Panc1 (cell line): Measurements from ENCODE around the gene CD244. TPM values are rescaled to one million over a fixed set of nuclear protein-coding genes. Genes with fewer than 3 reads are reported as not detected.

Experiments
- ATAC-seq: fragments of 200-7000 bp; cut with Tn5 transposase; 2 replicates; pipeline ENCODE4 v1.9.1; 2020; ENCODE audit warnings: mild to moderate bottlenecking, moderate library complexity
- BruUV-seq: library from RNA; stranded (reverse); fragments of 400-500 nt; replicated peaks from 2 replicates; lab custom pipeline; 2021; lab: Mats Ljungman, UMichigan
- CTCF ChIA-PET: fragments of 300-600 bp; sonication (Branson Sonifier 250); formaldehyde crosslinking; loops from one replicate; lab custom pipeline; 2022; ENCODE audit warnings: antibody characterized with exemption; lab: Charles Lee
- POLR2A ChIA-PET: fragments of 300-600 bp; sonication (Branson Sonifier 250); formaldehyde crosslinking; loops from one replicate; lab custom pipeline; 2022; ENCODE audit warnings: antibody characterized with exemption; lab: Charles Lee
- DNase-seq: peaks from one replicate; pipeline ENCODE4 v3.0.0-alpha.2; 2010; ENCODE audit warnings: low read depth, low spot score
- H3K27ac ChIP-seq: 2 replicates; pipeline ENCODE4 v1.5.1; 2011; ENCODE audit warnings: mild to moderate bottlenecking, low read length, inconsistent platforms
- H3K27me3 ChIP-seq: fragments of 200-500 bp; sonication (Bioruptor generic); 2 replicates; pipeline ENCODE4 v1.6.0; 2014; ENCODE audit warnings: low read length, inconsistent platforms; ENCODE audit not compliant: control insufficient read depth, insufficient read depth
- H3K36me3 ChIP-seq: fragments of 200-500 bp; sonication (Bioruptor generic); 2 replicates; pipeline ENCODE4 v1.5.1; 2014; ENCODE audit warnings: inconsistent platforms, mild to moderate bottlenecking, low read length, moderate library complexity; ENCODE audit not compliant: control insufficient read depth, insufficient read depth
- H3K4me1 ChIP-seq: 2 replicates; pipeline ENCODE4 v1.5.1; 2011; ENCODE audit warnings: inconsistent platforms, mild to moderate bottlenecking, low read length, moderate library complexity; ENCODE audit not compliant: control insufficient read depth, insufficient read depth
- H3K4me3 ChIP-seq, 2 experiments: 2 replicates each; pipeline ENCODE4 v1.5.1; 2011 to 2012; ENCODE audit warnings: low read depth in 2 of 2, low read length in 2 of 2, mild to moderate bottlenecking in 2 of 2, inconsistent platforms in 1 of 2, moderate library complexity in 1 of 2
- H3K9me3 ChIP-seq: fragments of 200-500 bp; sonication (Bioruptor generic); 2 replicates; pipeline ENCODE4 v1.5.1; 2014; ENCODE audit warnings: low read depth, mild to moderate bottlenecking, inconsistent platforms, low read length, moderate library complexity; ENCODE audit not compliant: control insufficient read depth, insufficient read depth
- CTCF ChIP-seq: fragments of 450-650 bp; IDR thresholded peaks from 2 replicates; pipeline ENCODE4 v1.5.1; 2017; ENCODE audit warnings: mild to moderate bottlenecking
- POLR2AphosphoS5 ChIP-seq: IDR thresholded peaks from 2 replicates; pipeline ENCODE4 v1.6.1; 2012; ENCODE audit warnings: mild to moderate bottlenecking, low read depth, low read length, moderate library complexity
- REST ChIP-seq, 2 experiments: IDR thresholded peaks; 2 replicates each; pipeline ENCODE4 v1.6.1; 2011 to 2012; ENCODE audit warnings: low read depth in 2 of 2, control low read depth in 1 of 2, low read length in 1 of 2, mild to moderate bottlenecking in 1 of 2, moderate library complexity in 1 of 2; ENCODE audit not compliant: insufficient read depth in 1 of 2
- SIN3A ChIP-seq: IDR thresholded peaks from 2 replicates; pipeline ENCODE4 v1.6.1; 2012; ENCODE audit warnings: low read depth, mild to moderate bottlenecking, low read length, moderate library complexity, borderline replicate concordance; ENCODE audit not compliant: insufficient read depth
- TCF7L2 ChIP-seq: IDR thresholded peaks from 2 replicates; pipeline ENCODE4 v1.6.1; 2011; ENCODE audit warnings: mild to moderate bottlenecking, low read depth, low read length, inconsistent platforms
- in situ Hi-C: cut with HindIII; loops from 2 replicates; pipeline ENCODE4 v1.10.0; 2016; ENCODE audit warnings: low sequenced_read_pairs, low pct_unique_long_range_greater_than_20kb
- intact Hi-C: fragments of 100-400 bp; cut with micrococcal nuclease; formaldehyde crosslinking; loops from one replicate; pipeline ENCODE4 v1.10.0; 2022; ENCODE audit not compliant: unreplicated experiment
- total RNA-seq: library from RNA; stranded (reverse); gene quantifications from one replicate; pipeline ENCODE4 v1.2.1, GENCODE V29; 2021; ENCODE audit not compliant: unreplicated experiment

Gene CD244
- total RNA-seq, 1 experiment from 2014 or later: not detected

GRCh38 chr1:160911441-160911840, 48.8 kb upstream of the CD244 start:
- intact Hi-C loops: no loop called here
- Histone ChIP-seq H3K4me1 (no peaks in the 10 kb centered on the region), H3K27ac (no peak overlapping the region), H3K27me3 (no peaks in the 10 kb centered on the region; the same call in 1 of the 2 replicates), H3K36me3 (no peaks in the 10 kb centered on the region), H3K4me3 (no peak overlapping the region), H3K9me3 (no peaks in the 10 kb centered on the region)
- ATAC-seq (no peak), DNase-seq (no peak)
- in situ Hi-C loops: no loop called here
- ChIA-PET CTCF (no interaction called here), POLR2A (no interaction called here)
- TF ChIP-seq CTCF: no peak
- no peak for TF ChIP-seq POLR2AphosphoS5
- TF ChIP-seq REST (IDR thresholded peaks at IDR 0.05; ENCODE audit: insufficient read depth in 1 of 2, low read depth in 2 of 2, low read length in 1 of 2): no peak
- no peak for TF ChIP-seq TCF7L2
- TF ChIP-seq SIN3A: no peak
- BruUV-seq: no TSS peak

- intact Hi-C loops (no loop called here), in situ Hi-C loops (no loop called here)
- no peak overlapping the region for H3K4me3 ChIP-seq
- ChIA-PET CTCF (interaction anchor here (0.6 kb wide), 1 partner anchor 154 kb away, joined by 3 read pairs; no protein-coding TSS in a partner anchor), POLR2A (no interaction called here)
- no peaks in the 10 kb centered on the region for H3K36me3 ChIP-seq
- H3K27ac ChIP-seq: no peak overlapping the region
- BruUV-seq: no TSS peak
- TF ChIP-seq TCF7L2 (no peak), POLR2AphosphoS5 (no peak)
- peaks cover 2% of the 10 kb centered on the region; the same call in 1 of the 2 replicates for H3K27me3 ChIP-seq
- no peak for ATAC-seq
- H3K4me1 ChIP-seq: no peaks in the 10 kb centered on the region
- H3K9me3 ChIP-seq: no peaks in the 10 kb centered on the region
- no peak for DNase-seq
Measured at GRCh38 chr1:160910170-160910750, 47.6 kb upstream of the CD244 start.

GRCh38 chr1:160907976-160908375, 45.3 kb upstream of the CD244 start:
- TF ChIP-seq SIN3A (no peak), POLR2AphosphoS5 (no peak), REST (IDR thresholded peaks at IDR 0.05; ENCODE audit: insufficient read depth in 1 of 2, low read depth in 2 of 2, low read length in 1 of 2) (no peak), CTCF (no peak), TCF7L2 (no peak)
- Histone ChIP-seq H3K36me3 (no peaks in the 10 kb centered on the region), H3K27me3 (peaks cover 2% of the 10 kb centered on the region; the same call in 1 of the 2 replicates), H3K9me3 (no peaks in the 10 kb centered on the region), H3K27ac (no peak overlapping the region), H3K4me3 (no peak overlapping the region), H3K4me1 (no peaks in the 10 kb centered on the region)
- no peak for ATAC-seq
- BruUV-seq: no TSS peak
- in situ Hi-C loops (no loop called here), intact Hi-C loops (no loop called here)
- CTCF ChIA-PET: interaction anchor here (0.6 kb wide), 1 partner anchor 29 kb away, joined by 3 read pairs; no protein-coding TSS in a partner anchor
- DNase-seq: no peak
- POLR2A ChIA-PET: no interaction called here
